SK-N-SH (cell line): ENCODE measurements around the gene FMN2.

Experiments
- CHD2 ChIP-seq: fragments of 150-350 bp; IDR thresholded peaks from 2 replicates; pipeline ENCODE4 v1.6.1; 2018; ENCODE audit warnings: low read length; ENCODE audit not compliant: partially characterized antibody
- CTCF ChIP-seq: fragments of 200-600 bp; sonication (generic); IDR thresholded peaks from 2 replicates; pipeline ENCODE4 v1.6.1; 2017; ENCODE audit warnings: antibody characterized with exemption, mild to moderate bottlenecking, moderate library complexity
- EP300 ChIP-seq, 2 experiments: IDR thresholded peaks; 2 replicates each; pipeline versions ENCODE4 v1.4.0 to v1.6.1; 2012; ENCODE audit warnings: borderline replicate concordance in 1 of 2, low read depth in 1 of 2, low read length in 1 of 2
- EZH2phosphoT487 ChIP-seq: fragments of 200-600 bp; sonication (generic); IDR thresholded peaks from 2 replicates; pipeline ENCODE4 v1.6.1; 2017; ENCODE audit warnings: low read depth, mixed run types, mild to moderate bottlenecking, antibody characterized with exemption, moderate library complexity, borderline replicate concordance
- MAX ChIP-seq: IDR thresholded peaks from 2 replicates; pipeline ENCODE4 v1.4.0; 2012; ENCODE audit warnings: low read depth
- RAD21 ChIP-seq: IDR thresholded peaks from 2 replicates; pipeline ENCODE4 v1.6.1; 2012; ENCODE audit warnings: mild to moderate bottlenecking, low read length
- RCOR1 ChIP-seq: fragments of 150-350 bp; IDR thresholded peaks from 2 replicates; pipeline ENCODE4 v1.6.1; 2017; ENCODE audit warnings: antibody characterized with exemption, low read length

- TF ChIP-seq EP300 (IDR thresholded peaks at IDR 0.05; ENCODE audit: borderline replicate concordance in 1 of 2, low read depth in 1 of 2, low read length in 1 of 2) (no peak), RCOR1 (no peak), EZH2phosphoT487 (no peak), CHD2 (no peak), CTCF (no peak), MAX (no peak), RAD21 (no peak)
Measured at GRCh38 chr1:240235521-240236288, 144.0 kb downstream of the FMN2 start.
